ENCODE measurements around the gene PLEKHA8.

PLEKHA8 gene

DNA sequence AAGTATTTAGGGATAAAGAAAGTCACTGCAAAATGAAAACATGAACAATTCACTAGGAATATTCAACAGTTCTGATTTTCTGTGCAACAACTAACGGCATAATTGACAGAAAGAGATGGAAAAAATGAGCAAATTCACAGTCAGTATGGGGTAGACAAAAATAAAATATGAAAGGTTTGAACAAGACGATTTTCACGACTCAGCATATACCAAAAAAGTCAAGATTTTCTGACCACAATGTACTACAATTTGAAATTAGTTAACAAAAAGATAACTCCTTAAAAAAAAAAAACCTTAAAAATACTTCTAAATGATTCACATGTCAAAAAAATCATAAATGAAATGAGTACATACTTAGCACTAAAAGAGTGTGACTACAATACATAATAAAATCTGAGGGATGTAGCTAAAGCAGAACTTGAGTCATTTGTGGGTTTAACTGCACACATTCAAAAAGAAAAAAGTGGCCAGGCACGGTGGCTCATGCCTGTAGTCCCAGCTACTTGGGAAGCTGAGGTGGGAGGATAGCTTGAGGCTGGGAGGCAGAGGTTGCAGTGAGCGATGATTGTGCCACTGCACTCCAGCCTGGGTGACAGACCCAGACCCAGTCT lies 84.0 kb downstream of the PLEKHA8 start:
- no peak for DNase-seq (ENCODE audit: low spot score)

DNA sequence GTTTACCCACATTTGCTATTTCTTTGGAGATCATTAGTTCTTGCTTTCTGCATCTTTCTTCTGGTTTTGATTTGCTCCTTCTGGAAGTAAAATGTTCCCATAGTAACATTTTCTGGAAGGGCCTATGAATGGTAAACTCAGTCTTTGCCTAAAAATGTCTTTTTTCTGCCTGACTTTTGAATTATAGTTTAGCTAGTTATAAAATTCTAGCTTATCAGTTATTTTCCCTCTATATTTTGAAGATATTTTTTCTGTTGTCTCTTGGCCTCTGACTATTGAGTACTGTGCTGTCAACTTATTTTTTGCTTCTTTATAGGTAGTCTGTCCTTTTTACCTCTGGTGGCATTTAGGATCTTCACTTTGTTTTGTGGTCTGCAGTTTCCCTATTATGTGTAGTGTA lies 84.9 kb downstream of the PLEKHA8 start:
- DNase-seq (ENCODE audit: low spot score), result no peak

- DNase-seq (ENCODE audit: low spot score), result no peak
Observed at GRCh38 chr7:30114536-30115238, 86.5 kb downstream of the PLEKHA8 start.

GRCh38 chr7:30115709-30116297 lies 87.6 kb downstream of the PLEKHA8 start:
- DNase-seq (ENCODE audit: low spot score), result no peak

- DNase-seq (ENCODE audit: low spot score), result peak; percentile 84
Observed at GRCh38 chr7:30116771-30117170, 88.6 kb downstream of the PLEKHA8 start.

- peak; percentile 22 for DNase-seq (ENCODE audit: low spot score)
Observed at GRCh38 chr7:30117896-30118295, 89.7 kb downstream of the PLEKHA8 start.

GRCh38 chr7:30119890-30120577 lies 91.8 kb downstream of the PLEKHA8 start:
- DNase-seq (ENCODE audit: low spot score), result no peak

DNA sequence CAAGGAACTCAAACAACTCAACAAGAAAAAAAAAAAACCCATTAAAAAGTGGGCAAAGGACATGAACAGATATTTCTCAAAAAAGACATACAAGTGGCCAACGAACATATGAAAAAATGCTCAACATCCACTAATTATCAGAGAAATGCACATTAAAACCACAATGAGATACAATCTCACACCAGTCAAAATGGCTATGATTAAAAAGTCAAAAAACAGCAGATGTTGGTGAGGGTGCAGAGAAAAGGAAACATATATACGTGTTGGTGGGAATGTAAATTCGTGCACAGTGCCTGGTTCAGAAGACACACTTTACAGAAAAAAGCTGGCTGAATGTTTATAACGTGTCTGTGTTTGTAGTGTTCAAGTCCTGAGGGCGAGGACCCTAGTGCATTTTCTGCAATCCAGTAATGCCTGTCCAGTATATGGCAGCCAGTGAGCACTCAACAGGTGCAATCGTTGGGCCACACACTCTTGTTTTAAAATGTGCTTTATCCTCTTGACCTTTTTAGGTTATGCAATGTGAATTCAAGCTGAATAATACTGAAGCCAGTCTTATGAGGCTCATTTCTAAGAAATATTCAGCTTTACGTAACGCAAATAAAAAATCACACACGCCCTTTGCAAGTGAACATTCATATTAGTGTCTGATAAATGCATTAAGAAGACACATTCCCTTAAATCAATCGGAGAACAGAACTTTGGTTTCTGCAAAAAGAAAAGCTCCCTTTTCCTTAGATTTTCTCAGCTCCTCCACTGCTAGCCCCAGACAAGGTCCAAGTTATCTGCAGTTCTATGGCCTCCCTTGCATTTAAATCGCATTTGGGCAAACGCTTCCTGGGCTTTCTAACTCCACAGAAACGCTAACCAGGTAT lies 105.8 kb downstream of the PLEKHA8 start:
- no peak for DNase-seq (ENCODE audit: low spot score)

GRCh38 chr7:30134611-30135300 lies 106.5 kb downstream of the PLEKHA8 start, which contains the start of gene MTURN:
TSS of gene MTURN (plus strand) at chr7:30134986. CDS start at chr7:30135137, 151 bp downstream.
- peak; percentile 97 for DNase-seq (ENCODE audit: low spot score)

GRCh38 chr7:30135301-30136116 lies 107.3 kb downstream of the PLEKHA8 start:
- DNase-seq (ENCODE audit: low spot score), result peak; percentile 78

DNA sequence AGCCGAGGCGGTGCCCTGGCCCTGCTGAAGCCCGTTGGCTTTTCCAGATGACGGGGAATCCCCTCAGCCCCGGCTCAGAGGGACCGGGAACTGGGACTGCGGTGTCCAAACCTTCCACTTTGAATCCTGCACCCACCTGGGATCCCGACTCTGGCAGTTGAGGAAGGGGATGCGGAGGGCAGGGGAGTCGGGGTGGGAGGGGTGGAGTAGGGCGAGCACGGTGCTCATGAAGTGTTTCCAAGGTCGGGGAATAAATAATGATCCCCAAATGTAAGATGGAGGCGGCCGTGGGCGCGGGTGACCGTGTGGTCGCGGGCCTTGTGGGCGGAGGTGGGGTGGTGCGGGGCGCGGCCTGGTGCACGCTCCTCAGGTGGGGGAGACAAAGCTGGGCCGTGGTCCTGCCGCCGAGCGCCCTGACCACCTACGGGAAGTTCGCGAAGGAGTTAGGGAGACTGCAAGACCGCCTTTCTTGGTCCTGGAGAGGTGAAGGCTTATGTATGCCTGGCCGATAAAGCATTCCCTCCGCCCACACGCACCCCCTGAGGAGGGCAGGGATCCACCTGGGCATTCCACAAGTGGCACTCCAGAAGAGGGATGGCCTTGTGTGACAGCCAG lies 108.0 kb downstream of the PLEKHA8 start:
- no peak for DNase-seq (ENCODE audit: low spot score)

- no peak for DNase-seq (ENCODE audit: low spot score)
Observed at GRCh38 chr7:30136743-30137485, 108.7 kb downstream of the PLEKHA8 start.

DNA sequence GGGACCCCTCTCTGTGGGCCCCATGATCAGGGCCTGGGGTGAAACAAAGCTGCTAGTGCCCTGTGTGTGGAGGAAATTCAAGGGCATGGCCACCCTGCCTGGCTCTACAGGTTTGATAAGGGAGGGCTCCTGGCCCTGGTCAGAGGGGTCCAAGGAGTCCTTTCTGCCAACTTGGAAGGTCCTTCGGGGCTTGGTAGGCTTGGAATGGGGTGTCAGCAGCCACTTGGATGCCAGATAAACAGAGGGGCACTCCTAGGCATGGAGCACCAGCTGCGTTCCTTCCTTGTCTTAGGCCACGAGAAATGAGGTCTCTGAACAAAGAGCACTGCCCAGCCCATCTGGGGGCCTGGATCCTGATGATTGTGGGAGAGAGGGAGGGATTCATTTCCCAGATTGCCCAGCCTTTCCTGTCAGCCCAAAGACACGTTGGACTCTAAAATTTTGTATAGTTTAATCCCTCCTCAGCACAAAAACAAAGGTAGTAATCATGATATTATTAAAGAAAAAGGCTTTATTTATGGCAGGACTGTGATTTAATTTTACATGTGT lies 111.7 kb downstream of the PLEKHA8 start:
- no peak for DNase-seq (ENCODE audit: low spot score)

GRCh38 chr7:30140456-30140855 lies 112.2 kb downstream of the PLEKHA8 start:
- no peak for DNase-seq (ENCODE audit: low spot score)

DNA sequence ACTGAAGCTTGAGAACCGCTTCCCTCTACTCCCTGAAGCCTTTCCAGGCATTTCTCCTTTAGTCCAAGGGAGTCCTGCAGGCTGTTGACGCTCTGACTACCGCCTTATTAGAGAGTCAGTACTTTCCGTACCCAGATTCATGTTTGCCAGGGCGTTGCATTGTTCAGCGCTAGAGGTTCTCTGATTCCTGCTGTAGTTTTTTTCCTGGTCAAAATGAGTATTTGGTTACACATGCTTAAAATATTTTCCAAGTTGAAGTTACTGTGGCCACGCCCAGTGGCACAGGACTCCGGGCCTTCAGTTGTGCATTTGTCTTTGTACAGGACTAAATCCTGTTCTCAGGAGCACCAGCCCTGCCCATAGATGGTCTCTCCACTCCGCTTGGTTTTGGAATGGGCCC lies 114.5 kb downstream of the PLEKHA8 start:
- DNase-seq (ENCODE audit: low spot score), result peak; percentile 89

- DNase-seq (ENCODE audit: low spot score), result no peak
Observed at GRCh38 chr7:30143748-30144251, 115.6 kb downstream of the PLEKHA8 start.

GRCh38 chr7:30144657-30145306 lies 116.6 kb downstream of the PLEKHA8 start:
- no peak for DNase-seq (ENCODE audit: low spot score)

- no peak for DNase-seq (ENCODE audit: low spot score)
Observed at GRCh38 chr7:30145426-30145970, 117.3 kb downstream of the PLEKHA8 start.
